GM12891 (cell line): Measurements from ENCODE around the gene MISP3.

ENCODE experiments used
- PAX5 ChIP-seq: IDR thresholded peaks from 2 replicates; pipeline ENCODE4 v1.6.1; 2011; ENCODE audit warnings: low read length, moderate library complexity, mild to moderate bottlenecking; ENCODE audit not compliant: insufficient read depth, severe bottlenecking
- POLR2A ChIP-seq: IDR thresholded peaks from 2 replicates; pipeline ENCODE4 v1.6.1; 2011; ENCODE audit warnings: low read depth, low read length, control low read depth
- POLR2AphosphoS5 ChIP-seq: IDR thresholded peaks from 2 replicates; pipeline ENCODE4 v1.6.1; 2011; ENCODE audit warnings: low read depth, low read length, control low read depth
- POU2F2 ChIP-seq: IDR thresholded peaks from 2 replicates; pipeline ENCODE4 v1.6.1; 2011; ENCODE audit warnings: low read depth, mild to moderate bottlenecking, control low read depth, low read length, moderate library complexity
- SPI1 ChIP-seq: IDR thresholded peaks from 2 replicates; pipeline ENCODE4 v1.6.1; 2011; ENCODE audit warnings: low read depth, low read length, control low read depth
- TAF1 ChIP-seq: IDR thresholded peaks from 2 replicates; pipeline ENCODE4 v1.6.1; 2011; ENCODE audit warnings: low read depth, low read length, control low read depth

- no peak for TF ChIP-seq POLR2A
- no peak for TF ChIP-seq SPI1
- TF ChIP-seq TAF1: no peak
- no peak for TF ChIP-seq POLR2AphosphoS5
- TF ChIP-seq PAX5: no peak
- no peak for TF ChIP-seq POU2F2
Observed at GRCh38 chr19:14111486-14111885, 38.9 kb downstream of the MISP3 start.
